ENCODE data around the gene GFAP. TPM values are rescaled to one million over a fixed set of nuclear protein-coding genes. Genes with fewer than 3 reads are reported as not detected.

GFAP gene
- total and polyA plus RNA-seq, 4 donors = 0.24 to 0.42 (median 0.33) TPM; not detected in 1

- H3K27ac ChIP-seq (ENCODE audit: low read depth in 1 of 2, low read length in 2 of 2) = no peak overlapping the region
- no peaks in the 10 kb centered on the region for H3K9me3 ChIP-seq (ENCODE audit: control insufficient read depth in 4 of 4, low read length in 3 of 4)
- TF ChIP-seq ATF3 (IDR thresholded peaks at IDR 0.05) (no peak), TAF1 (conservative IDR thresholded peaks at IDR 0.05) (no peak), SP1 (IDR thresholded peaks at IDR 0.05) (no peak), JUND (IDR thresholded peaks at IDR 0.05) (no peak), RXRA (IDR thresholded peaks at IDR 0.05) (no peak), HNF4A (conservative IDR thresholded peaks at IDR 0.05) (no peak), CTCF (IDR thresholded peaks at IDR 0.05; ENCODE audit: low read depth, low read length, missing input control) (no peak)
- H3K27me3 ChIP-seq (ENCODE audit: control insufficient read depth in 4 of 4, insufficient read depth in 4 of 4, low read length in 3 of 4) = no peaks in the 10 kb centered on the region
- H3K4me1 ChIP-seq (ENCODE audit: control insufficient read depth in 4 of 4, insufficient read depth in 4 of 4, low read length in 3 of 4) = peaks cover 0 to 6% (median 3%) of the 10 kb centered on the region in 4 donors
- 80% methylated on average over 10 of the region's 10 CpGs for WGBS
- H3K36me3 ChIP-seq (ENCODE audit: control insufficient read depth in 4 of 4, insufficient read depth in 3 of 4, low read depth in 1 of 4, low read length in 3 of 4) = peaks cover 4 to 40% (median 19%) of the 10 kb centered on the region in 4 donors
- H3K9ac ChIP-seq (ENCODE audit: low read depth in 1 of 2, low read length in 2 of 2) = no peak overlapping the region
- no peak overlapping the region for H3K4me3 ChIP-seq (ENCODE audit: low read depth in 1 of 3, low read length in 3 of 3)
- no peak for DNase-seq (ENCODE audit: low spot score)
These were observed 27.0 kb downstream of the GFAP start for GRCh38 chr17:44887971-44888954.

GRCh38 chr17:44887016-44887415 lies 28.3 kb downstream of the GFAP start:
- WGBS = 99% methylated on average over 1 of the region's 1 CpG

More at GRCh38 chr17:44887016-44887415, 28.3 kb downstream of the GFAP start:
- Histone ChIP-seq H3K4me1 (ENCODE audit: control insufficient read depth in 4 of 4, insufficient read depth in 4 of 4, low read length in 3 of 4) (peaks cover 0 to 6% (median 3%) of the 10 kb centered on the region in 4 donors), H3K27ac (ENCODE audit: low read depth in 1 of 2, low read length in 2 of 2) (no peak overlapping the region), H3K4me3 (ENCODE audit: low read depth in 1 of 3, low read length in 3 of 3) (no peak overlapping the region), H3K36me3 (ENCODE audit: control insufficient read depth in 4 of 4, insufficient read depth in 3 of 4, low read depth in 1 of 4, low read length in 3 of 4) (peaks cover 7 to 46% (median 27%) of the 10 kb centered on the region in 4 donors), H3K27me3 (ENCODE audit: control insufficient read depth in 4 of 4, insufficient read depth in 4 of 4, low read length in 3 of 4) (no peaks in the 10 kb centered on the region), H3K9me3 (ENCODE audit: control insufficient read depth in 4 of 4, low read length in 3 of 4) (no peaks in the 10 kb centered on the region), H3K9ac (ENCODE audit: low read depth in 1 of 2, low read length in 2 of 2) (no peak overlapping the region)
- no peak for DNase-seq (ENCODE audit: low spot score)
- TF ChIP-seq RAD21 (IDR thresholded peaks at IDR 0.05) (no peak), MAX (IDR thresholded peaks at IDR 0.05) (no peak), GABPA (IDR thresholded peaks at IDR 0.05 in 1 of 2, conservative IDR thresholded peaks at IDR 0.05 in 1 of 2) (no peak), REST (IDR thresholded peaks at IDR 0.05) (no peak), ATF3 (IDR thresholded peaks at IDR 0.05) (no peak), NR2F2 (IDR thresholded peaks at IDR 0.05) (no peak), HNF4G (IDR thresholded peaks at IDR 0.05) (no peak), YY1 (IDR thresholded peaks at IDR 0.05) (no peak), EGR1 (IDR thresholded peaks at IDR 0.05; ENCODE audit: low read depth in 2 of 2) (no peak), HNF4A (conservative IDR thresholded peaks at IDR 0.05) (no peak), TAF1 (conservative IDR thresholded peaks at IDR 0.05) (no peak), ZBTB33 (IDR thresholded peaks at IDR 0.05) (no peak), RXRA (IDR thresholded peaks at IDR 0.05) (no peak), JUND (IDR thresholded peaks at IDR 0.05) (no peak), CTCF (IDR thresholded peaks at IDR 0.05; ENCODE audit: low read depth, low read length, missing input control) (no peak)

Data from liver (tissue), 9 donors.